ENCODE measurements around the gene TRAPPC3. TPM values are rescaled to one million over a fixed set of nuclear protein-coding genes. Genes with fewer than 3 reads are reported as not detected.

Gene TRAPPC3
- total RNA-seq, 1 donor from 2014 or later = 63.1 TPM

- Histone ChIP-seq H3K4me1 (peaks cover 32% of the 10 kb centered on the region), H3K27ac (no peak overlapping the region)
- intact Hi-C loops (cut with DNase I) = no loop called here
Observed at GRCh38 chr1:36092798-36093185, 56.5 kb downstream of the TRAPPC3 start.

GRCh38 chr1:36092166-36092797 is 57.0 kb downstream of the TRAPPC3 start:
- ATAC-seq (no peak), DNase-seq (peak; percentile 52)
- Histone ChIP-seq H3K27me3 (no peaks in the 10 kb centered on the region), H3K36me3 (peaks cover 49% of the 10 kb centered on the region), H3K9me3 (no peaks in the 10 kb centered on the region), H3K27ac (no peak overlapping the region), H3K4me1 (peaks cover 32% of the 10 kb centered on the region), H3K4me3 (no peak overlapping the region)
- intact Hi-C loops (cut with DNase I) = no loop called here
- TF ChIP-seq CTCF (IDR thresholded peaks at IDR 0.05) = no peak

More at GRCh38 chr1:36092798-36093185, 56.5 kb downstream of the TRAPPC3 start:
- no peaks in the 10 kb centered on the region for H3K9me3 ChIP-seq
- no peak for DNase-seq
- no peak for ATAC-seq
- no peak overlapping the region for H3K4me3 ChIP-seq
- H3K36me3 ChIP-seq = peaks cover 49% of the 10 kb centered on the region
- TF ChIP-seq CTCF (IDR thresholded peaks at IDR 0.05) = no peak
- H3K27me3 ChIP-seq = no peaks in the 10 kb centered on the region

- Histone ChIP-seq H3K9me3 (no peaks in the 10 kb centered on the region), H3K4me3 (no peak overlapping the region), H3K4me1 (peaks cover 31% of the 10 kb centered on the region), H3K27ac (no peak overlapping the region), H3K27me3 (no peaks in the 10 kb centered on the region), H3K36me3 (peaks cover 48% of the 10 kb centered on the region)
- no peak for TF ChIP-seq CTCF (IDR thresholded peaks at IDR 0.05)
- DNase-seq (peak; percentile 46), ATAC-seq (no peak)
- intact Hi-C loops (cut with DNase I) = no loop called here
Observed at GRCh38 chr1:36091698-36092097, 57.6 kb downstream of the TRAPPC3 start.

GRCh38 chr1:36091141-36091540 is 58.1 kb downstream of the TRAPPC3 start:
- no peak overlapping the region for H3K27ac ChIP-seq

GRCh38 chr1:36089393-36090121 is 59.7 kb downstream of the TRAPPC3 start:
- Histone ChIP-seq H3K27me3 (no peaks in the 10 kb centered on the region), H3K36me3 (peaks cover 36% of the 10 kb centered on the region), H3K4me3 (peak overlapping the region; percentile 100), H3K27ac (peak overlapping the region; percentile 94), H3K9me3 (no peaks in the 10 kb centered on the region), H3K4me1 (peaks cover 18% of the 10 kb centered on the region)
- no peak for TF ChIP-seq CTCF (IDR thresholded peaks at IDR 0.05)
- ATAC-seq (peak; percentile 47), DNase-seq (peak; percentile 72)
- intact Hi-C loops (cut with DNase I) = no loop called here

More at GRCh38 chr1:36091141-36091540, 58.1 kb downstream of the TRAPPC3 start:
- ATAC-seq (no peak), DNase-seq (peak; percentile 39)
- Histone ChIP-seq H3K9me3 (no peaks in the 10 kb centered on the region), H3K4me1 (peaks cover 25% of the 10 kb centered on the region), H3K4me3 (no peak overlapping the region), H3K27me3 (no peaks in the 10 kb centered on the region), H3K36me3 (peaks cover 43% of the 10 kb centered on the region)
- TF ChIP-seq CTCF (IDR thresholded peaks at IDR 0.05) = no peak
- intact Hi-C loops (cut with DNase I) = no loop called here

Data from upper lobe of right lung (tissue), 1 donor.